ENCODE data around the gene AMELX.

AMELX gene

DNA sequence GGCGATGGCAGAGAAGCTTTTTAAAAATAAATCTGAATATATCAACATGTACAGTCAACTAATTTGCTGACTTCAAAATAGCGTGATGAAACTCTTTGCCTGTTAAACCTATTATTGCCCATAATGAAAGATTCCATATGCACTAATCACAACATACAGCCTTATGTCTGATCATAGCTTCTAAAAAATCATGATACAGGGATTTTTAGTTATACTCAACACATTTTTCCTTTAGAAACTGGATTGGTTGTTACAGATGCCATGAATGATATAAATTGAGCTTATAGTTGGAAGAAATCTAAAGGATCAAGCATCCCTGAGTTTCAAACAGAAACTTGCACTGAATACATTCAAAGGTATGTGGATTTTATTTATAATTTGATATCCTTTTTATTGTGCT is at the start of gene AMELX:
AMELX (plus strand) TSS at position 301 of the 400 bp plus-strand sequence. CDS start 1,376 bp downstream, outside the sequence.
- no peak for DNase-seq

- DNase-seq, result no peak
Observed at GRCh38 chrX:11244636-11245035, 48.6 kb upstream of the AMELX start.

- no peak for DNase-seq
Observed at GRCh38 chrX:11254417-11255109, 38.6 kb upstream of the AMELX start.

GRCh38 chrX:11257290-11257689 is 35.9 kb upstream of the AMELX start:
- DNase-seq, result no peak

- DNase-seq, result no peak
Observed at GRCh38 chrX:11257711-11258110, 35.5 kb upstream of the AMELX start.

DNA sequence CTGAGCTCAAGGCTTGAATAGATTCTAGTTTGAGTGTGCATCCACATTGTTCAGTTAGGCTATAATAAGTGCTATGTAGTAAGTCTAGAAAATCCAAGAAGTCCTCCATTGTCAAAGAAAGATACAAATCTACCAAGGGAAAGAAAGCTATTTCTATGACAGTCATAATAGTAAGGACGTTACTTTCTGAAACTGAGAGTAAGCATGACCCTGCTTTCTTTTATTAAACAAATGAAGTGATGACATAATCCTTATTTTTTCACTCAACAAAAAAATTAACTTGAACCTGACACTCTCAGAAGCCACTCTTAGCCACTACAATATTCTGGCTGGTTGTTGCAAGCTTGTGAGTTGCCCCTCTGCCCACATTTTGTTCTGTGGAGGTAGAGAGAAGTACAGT is 33.8 kb upstream of the AMELX start:
- DNase-seq, result no peak

GRCh38 chrX:11261260-11261659 is 32.0 kb upstream of the AMELX start:
- DNase-seq, result no peak

DNA sequence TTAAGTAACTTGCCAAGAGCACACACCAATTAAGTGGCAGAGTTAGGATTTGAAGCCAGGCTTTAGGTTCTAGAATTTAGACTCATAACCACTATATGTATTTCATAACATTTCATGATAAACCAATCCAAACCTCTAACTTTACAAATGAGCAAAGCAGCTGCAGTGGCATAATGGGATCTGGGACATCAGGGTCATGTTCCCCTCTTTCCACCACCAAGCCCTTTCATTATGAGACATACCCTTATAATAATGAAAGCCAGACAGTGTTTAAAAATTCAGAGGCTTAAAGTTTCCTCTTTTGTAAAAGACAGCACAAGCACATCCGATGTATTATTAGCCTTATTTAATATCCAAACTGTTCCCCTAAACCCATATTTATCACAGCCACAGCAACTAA is 28.3 kb upstream of the AMELX start:
- DNase-seq, result no peak

DNA sequence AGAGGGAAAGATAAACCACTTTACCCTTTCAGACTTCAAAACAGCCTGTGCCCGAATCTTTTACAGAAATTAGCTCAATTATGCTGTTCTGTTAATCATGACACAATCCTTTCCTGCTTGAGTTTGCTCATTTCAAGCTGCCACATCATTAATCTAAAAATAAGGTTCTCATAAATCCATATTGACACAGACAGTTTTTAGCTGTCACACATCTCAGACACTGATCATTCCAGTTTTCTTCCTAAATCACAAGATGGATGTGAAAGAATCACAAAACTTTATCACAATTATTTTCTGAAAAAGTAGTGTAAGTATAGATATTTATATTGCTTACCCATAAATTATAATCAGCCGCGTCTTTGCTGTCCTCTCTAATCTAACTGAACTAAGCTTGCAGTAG is 27.9 kb upstream of the AMELX start:
- DNase-seq, result no peak

- DNase-seq, result no peak
Observed at GRCh38 chrX:11266573-11267003, 26.6 kb upstream of the AMELX start.

DNA sequence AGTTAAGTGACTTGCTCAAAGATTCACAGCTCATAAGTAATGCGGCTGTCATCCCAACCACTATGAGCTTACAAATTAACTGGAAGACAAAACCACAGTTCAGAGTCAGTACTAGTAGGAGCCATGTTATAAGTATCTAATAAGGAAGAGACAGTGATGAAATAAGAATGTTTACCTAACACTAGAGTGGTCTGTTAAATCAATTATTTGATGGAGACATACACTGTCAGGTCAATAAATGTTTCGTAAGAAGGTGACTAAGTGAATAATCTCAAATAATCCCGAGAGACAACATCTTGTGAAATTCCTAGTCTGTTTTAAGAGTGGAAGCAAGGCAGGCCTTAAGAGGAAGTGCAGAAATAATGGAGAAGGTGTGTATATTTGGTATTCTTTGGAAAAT is 25.8 kb upstream of the AMELX start:
- DNase-seq, result no peak

DNA sequence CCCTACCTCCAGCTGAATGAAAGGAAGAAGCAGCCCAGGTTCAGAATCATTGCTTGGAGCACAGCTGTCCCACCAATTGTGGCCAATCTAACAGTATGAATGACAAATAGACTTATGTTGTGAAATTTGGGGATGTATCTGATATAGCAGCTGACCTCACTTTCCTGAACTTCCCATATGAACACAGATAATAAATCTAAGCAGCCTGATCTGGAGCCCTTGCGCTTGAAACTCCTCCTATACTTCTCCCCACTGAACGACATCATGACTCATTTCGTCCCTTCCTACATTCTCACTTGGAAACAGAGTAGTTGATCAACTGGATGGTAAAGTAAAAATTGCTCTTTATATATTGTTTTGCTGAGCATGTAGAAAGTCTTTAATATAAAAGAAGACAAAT is 24.2 kb upstream of the AMELX start:
- no peak for DNase-seq

DNA sequence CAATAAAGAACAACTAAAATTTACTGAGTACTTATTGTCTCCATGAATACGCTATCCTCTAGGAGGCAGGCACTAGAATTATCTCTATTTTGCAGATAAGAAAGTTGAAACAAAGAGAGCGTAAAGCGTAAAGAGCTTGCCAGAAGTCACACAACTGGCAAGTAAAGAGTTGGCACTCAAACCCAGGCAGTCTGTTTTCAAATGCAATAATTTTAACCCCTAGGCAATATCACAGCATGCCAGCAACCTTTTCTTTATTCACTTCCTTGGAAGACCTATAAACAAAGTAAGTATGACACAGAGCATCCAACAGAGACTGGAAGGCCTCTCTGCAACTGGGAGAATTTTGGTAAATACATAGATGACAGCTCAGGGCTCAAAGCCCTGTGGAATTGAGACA is 23.2 kb upstream of the AMELX start:
- DNase-seq, result no peak

DNA sequence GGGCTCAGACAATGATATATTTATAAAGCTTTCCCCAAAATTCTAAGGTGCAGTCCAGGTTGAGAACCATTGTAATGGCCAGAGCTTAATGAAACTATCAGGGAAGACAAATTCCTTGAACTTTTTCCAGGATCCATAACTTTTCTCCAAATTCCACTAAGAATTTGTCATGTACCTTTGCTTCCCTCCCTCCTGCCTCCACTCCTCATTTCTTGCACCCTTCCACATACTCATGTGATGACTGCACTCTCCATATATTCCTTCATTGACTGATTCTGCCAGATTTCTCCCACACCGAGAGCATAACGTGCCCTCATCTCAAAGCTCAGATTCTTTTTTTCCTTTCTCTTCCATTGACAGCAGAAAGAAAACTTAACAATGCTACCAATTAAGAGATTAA is 20.9 kb upstream of the AMELX start:
- no peak for DNase-seq

DNA sequence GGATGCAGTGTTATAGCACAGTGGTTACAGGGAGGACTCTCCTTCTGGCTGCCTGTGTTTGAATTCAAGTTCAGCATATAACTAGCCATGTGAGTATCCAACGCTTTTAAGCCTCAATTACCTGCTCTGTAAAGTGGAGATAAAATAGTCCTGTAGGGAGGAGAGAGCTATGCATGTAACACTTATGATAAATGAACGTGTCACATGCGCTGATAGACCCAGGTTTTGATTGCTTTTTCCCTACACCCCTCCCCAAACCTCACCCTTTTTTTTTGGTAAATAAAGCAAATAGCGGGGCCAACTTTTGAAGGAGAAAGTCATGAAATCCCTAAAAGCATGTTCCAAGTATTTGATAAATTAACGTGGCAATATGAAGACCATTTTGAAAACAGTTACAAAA is 20.4 kb upstream of the AMELX start:
- DNase-seq, result no peak

DNA sequence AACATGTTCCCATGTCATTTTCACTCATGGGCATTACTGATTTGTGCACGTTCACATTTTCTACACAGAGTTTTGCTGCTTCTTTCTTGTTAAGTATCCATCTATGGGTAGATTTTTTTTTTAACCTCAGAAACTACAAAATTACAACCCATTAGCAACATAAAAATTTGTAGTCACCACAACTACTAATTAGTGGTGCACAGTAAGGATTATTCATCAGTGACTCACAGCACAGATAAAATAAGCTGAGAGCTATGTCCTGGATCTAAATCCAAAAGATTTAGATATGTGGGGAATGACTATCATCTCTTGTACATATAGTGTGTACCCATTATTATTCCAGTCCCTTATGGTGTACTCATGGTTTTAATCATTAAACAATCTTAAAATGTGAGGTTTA is 19.7 kb upstream of the AMELX start:
- DNase-seq, result no peak

- no peak for DNase-seq
Observed at GRCh38 chrX:11282043-11282442, 11.2 kb upstream of the AMELX start.

DNA sequence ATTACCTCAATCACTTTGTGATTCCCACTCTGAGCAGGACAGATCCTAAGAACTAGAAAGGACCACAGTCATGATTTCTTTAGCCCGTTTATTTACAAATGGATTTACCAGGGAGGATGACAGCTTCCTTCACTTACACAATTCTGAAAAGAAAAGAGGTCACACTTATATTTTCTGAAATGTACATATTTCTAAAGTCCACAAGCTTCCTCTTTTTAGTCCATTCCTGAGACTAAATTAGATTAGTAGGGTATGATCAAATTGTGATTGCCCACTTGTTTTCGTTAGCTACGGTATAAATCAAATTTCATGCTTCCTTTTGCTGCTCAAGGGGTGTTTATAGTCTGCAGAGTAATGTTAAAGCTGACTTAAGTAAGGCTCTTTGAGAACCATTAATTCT is 7.6 kb upstream of the AMELX start:
- no peak for DNase-seq

DNA sequence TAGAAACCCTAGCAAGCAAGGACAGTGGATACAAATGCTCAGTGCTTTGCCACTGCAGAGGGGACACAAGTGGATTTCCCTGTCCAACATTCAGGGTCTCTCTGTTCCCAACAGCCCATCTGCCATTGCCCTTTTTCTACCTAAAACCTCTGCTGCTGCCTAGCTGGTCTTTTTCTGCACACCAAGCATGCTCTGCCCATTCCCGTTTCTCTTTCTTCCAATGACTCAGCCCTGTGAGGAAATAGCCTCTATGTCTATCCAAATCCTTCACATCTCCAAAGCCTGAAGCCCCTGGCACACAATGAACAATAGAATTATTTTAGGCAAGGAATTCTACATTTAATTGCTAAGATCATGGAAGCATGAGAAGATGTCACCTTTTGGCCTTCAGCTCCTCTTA is 5.7 kb upstream of the AMELX start:
- DNase-seq, result no peak

DNA sequence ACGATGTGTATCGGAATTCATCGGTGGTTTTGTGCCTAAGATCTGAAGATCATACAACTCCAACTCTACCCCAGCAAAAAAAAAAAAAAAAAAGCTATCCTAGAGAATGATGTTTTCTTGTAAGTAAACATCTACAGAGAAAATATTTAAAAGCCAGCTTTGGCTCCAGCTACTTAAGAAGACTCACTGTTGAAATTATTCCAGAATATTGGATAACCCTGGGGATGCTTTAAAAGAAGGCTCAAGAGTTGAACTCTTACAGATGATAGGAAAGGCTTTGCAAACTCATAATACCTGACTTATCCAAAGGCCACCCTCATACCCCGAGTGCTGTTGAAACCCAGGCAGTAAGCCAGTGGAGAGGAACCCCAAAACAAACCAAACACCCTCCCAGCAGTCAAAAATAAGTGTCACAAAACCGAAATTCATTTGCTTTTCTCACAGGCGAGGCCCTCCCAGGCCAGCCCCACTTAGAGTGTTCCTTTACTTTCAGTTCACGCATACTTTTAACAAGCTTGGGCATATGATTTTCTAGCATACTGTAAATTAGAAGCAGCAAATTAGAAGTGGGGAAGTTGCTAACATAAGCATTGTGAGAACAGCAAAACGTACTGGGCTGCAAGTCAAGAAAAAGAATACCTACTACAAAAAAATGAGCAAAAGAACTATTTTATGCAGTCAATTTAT is 2.7 kb upstream of the AMELX start:
- DNase-seq, result no peak

DNA sequence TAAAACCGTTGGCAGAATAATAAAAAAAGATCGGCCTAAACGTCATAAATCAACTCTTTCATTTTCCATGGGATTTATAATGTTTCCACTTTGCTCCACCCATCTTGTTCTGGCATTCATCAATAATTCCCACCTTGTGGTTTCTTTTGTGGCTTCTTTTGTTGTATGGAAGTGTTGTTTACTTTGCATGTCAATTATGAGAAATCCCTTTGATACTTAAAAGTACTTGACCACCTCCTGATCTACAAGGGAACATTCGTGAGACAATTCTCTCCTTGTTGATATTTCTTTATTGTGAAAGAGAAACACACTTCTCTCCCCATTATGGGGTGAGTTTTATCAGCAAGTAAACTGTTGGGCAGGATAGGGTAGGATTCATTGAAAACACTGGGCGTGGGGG is 2.8 kb downstream of the AMELX start:
- no peak for DNase-seq

- DNase-seq, result no peak
Observed at GRCh38 chrX:11298600-11298999, 5.4 kb downstream of the AMELX start.

- DNase-seq, result no peak
Observed at GRCh38 chrX:11304829-11305228, 11.6 kb downstream of the AMELX start.

DNA sequence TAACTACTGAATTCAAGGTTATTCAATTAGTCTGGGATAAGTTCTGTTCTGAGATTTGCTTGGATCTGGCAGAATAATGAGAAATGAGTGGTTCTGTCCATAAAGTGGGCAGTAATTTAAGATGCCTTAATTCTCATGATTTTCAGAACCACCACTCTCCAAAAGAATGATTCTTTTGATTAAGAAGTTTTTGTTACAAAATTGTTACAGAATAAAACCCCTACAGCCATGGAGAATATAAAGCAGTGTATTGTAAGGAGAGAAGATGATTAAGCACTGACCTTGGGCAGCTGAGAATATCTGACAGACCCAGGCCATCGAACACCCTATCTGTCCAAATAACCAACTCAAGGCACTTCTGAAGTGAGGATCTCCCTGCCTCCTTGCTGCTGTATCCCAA is 12.4 kb downstream of the AMELX start:
- DNase-seq, result no peak

DNA sequence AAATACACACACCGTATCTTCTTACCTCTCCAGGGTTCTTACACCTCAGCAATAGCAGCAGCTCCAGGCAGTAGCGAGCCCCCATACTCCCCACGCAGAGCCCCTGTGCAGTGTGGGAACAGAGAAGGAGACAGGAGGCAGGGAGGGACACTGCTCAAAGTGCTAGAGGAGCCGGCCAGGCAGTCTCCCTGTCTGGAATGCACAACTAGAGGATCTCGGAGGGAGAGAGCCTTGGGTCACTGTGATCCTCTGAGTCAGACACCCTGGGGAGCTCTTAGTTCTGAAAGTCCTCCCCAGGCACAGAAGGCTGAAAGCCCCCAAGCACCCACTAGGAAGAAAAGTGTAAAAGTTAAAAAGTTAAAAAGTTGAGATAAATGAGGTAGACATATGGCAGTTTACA is 16.0 kb downstream of the AMELX start:
- DNase-seq, result no peak
